Nephron progenitor cell (in vitro differentiated cells): ENCODE data around the gene IL5RA.

ENCODE experiments used
- DNase-seq: peaks from one replicate; pipeline ENCODE4 v3.0.0; 2021
- H3K27ac Mint-ChIP-seq: 2 replicates; pipeline ENCODE4 v1.8.0; 2021; ENCODE audit warnings: mild to moderate bottlenecking, moderate library complexity, mixed read lengths
- H3K27me3 Mint-ChIP-seq: 2 replicates; pipeline ENCODE4 v1.8.0; 2021; ENCODE audit warnings: mild to moderate bottlenecking, low read depth, mixed read lengths; ENCODE audit not compliant: poor library complexity
- H3K36me3 Mint-ChIP-seq: 2 replicates; pipeline ENCODE4 v1.8.0; 2021; ENCODE audit warnings: low read depth, mixed read lengths
- H3K4me1 Mint-ChIP-seq: 2 replicates; pipeline ENCODE4 v1.8.0; 2021; ENCODE audit warnings: mixed read lengths
- H3K4me3 Mint-ChIP-seq: 2 replicates; pipeline ENCODE4 v1.8.0; 2021; ENCODE audit warnings: mild to moderate bottlenecking, moderate library complexity, mixed read lengths
- H3K9me3 Mint-ChIP-seq: 2 replicates; pipeline ENCODE4 v1.8.0; 2021; ENCODE audit warnings: mild to moderate bottlenecking, moderate library complexity, mixed read lengths
- TF ChIP-seq, protein P1 (sequence below): fragments of 200-600 bp; sonication (generic); IDR thresholded peaks from 2 replicates; pipeline ENCODE4 v1.5.0; 2021; ENCODE audit warnings: antibody characterized with exemption

IL5RA gene

DNA sequence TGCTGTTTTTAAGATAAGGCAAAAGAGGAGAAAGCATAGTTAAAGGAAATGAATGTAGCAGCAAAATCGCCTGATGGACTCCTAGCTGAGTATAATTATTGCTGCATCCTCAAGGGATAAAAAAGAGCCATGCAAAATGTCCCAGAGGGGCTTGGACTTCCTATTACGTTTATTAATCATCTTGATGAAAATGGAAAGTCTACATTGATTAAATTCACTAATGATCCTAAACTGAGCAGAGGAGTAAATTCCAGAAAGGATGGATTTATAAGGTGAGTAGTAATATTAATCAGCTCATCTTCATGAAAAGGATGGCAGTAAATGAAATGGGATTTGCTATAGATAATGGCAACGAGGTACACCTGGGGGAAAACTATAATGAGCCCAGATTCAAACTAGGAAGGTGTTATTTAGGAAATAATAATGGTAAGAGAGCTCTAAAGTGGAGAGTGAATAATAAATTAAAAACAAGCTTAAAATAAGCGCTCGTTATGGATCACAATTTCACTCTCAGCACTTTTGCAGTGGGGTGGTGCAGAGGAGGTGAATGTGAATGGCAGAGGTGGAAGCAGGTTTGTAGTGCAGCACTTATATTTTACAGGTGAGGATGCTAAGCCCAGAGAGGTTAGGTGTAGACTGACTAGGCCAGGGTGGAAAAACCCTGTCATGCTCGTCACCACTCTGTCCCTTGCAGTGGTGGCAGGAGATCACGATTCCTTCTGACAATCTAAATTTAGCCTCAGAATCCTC lies 22.3 kb downstream of the IL5RA start:
- DNase-seq = no peak
- no peaks in the 10 kb centered on the region for H3K36me3 Mint-ChIP-seq

DNA sequence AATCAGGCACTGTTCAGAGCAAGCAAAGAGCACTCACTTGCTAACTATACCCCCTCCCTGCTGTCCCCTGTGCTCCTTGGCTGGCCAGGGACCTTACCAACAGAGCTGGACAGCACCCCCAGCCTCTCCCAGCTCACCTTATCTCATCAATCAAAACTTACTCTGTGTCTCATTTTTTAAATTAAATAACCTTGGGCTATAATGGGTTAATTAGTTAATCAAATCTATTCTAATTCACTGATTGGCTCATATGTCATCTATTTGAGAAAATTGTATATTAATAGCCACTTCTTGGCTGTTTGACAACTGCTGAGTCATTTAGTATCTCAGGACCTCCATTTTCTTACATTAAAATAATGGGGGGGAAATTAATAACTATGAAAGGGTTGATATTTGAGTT lies 22.9 kb downstream of the IL5RA start:
- Mint-ChIP-seq H3K36me3 (no peaks in the 10 kb centered on the region), H3K27me3 (peaks cover 3% of the 10 kb centered on the region), H3K27ac (no peak overlapping the region), H3K9me3 (no peaks in the 10 kb centered on the region), H3K4me1 (peaks cover 6% of the 10 kb centered on the region), H3K4me3 (no peak overlapping the region)
- no peak for DNase-seq
- TF ChIP-seq, protein P1, sequence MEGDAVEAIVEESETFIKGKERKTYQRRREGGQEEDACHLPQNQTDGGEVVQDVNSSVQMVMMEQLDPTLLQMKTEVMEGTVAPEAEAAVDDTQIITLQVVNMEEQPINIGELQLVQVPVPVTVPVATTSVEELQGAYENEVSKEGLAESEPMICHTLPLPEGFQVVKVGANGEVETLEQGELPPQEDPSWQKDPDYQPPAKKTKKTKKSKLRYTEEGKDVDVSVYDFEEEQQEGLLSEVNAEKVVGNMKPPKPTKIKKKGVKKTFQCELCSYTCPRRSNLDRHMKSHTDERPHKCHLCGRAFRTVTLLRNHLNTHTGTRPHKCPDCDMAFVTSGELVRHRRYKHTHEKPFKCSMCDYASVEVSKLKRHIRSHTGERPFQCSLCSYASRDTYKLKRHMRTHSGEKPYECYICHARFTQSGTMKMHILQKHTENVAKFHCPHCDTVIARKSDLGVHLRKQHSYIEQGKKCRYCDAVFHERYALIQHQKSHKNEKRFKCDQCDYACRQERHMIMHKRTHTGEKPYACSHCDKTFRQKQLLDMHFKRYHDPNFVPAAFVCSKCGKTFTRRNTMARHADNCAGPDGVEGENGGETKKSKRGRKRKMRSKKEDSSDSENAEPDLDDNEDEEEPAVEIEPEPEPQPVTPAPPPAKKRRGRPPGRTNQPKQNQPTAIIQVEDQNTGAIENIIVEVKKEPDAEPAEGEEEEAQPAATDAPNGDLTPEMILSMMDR = no peak

More for the DNA sequence above, 22.3 kb downstream of the IL5RA start:
- Mint-ChIP-seq H3K27ac (no peak overlapping the region), H3K4me1 (peaks cover 5% of the 10 kb centered on the region), H3K4me3 (no peak overlapping the region), H3K27me3 (peaks cover 3% of the 10 kb centered on the region), H3K9me3 (no peaks in the 10 kb centered on the region)
- TF ChIP-seq, protein P1 = no peak

DNA sequence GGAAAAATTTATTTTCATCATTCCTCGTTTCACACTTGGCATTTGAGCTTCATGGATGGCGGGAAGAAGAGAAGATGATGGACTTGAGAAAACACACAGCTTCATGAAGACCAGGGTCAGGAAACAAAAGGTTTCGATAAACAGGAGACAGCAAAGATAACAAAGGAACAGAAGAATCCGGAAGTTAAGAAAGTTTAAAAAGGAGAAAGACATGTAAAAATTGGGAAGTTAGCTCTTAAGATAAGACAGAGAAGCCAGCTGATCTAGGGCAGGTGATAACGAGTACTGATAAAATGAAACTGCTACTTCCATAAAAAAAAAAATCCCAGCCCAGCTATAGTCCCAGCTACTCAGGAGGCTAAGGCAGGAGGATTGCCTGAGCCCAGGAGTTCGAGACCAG lies 23.9 kb downstream of the IL5RA start:
- H3K4me1 Mint-ChIP-seq = peaks cover 6% of the 10 kb centered on the region

DNA sequence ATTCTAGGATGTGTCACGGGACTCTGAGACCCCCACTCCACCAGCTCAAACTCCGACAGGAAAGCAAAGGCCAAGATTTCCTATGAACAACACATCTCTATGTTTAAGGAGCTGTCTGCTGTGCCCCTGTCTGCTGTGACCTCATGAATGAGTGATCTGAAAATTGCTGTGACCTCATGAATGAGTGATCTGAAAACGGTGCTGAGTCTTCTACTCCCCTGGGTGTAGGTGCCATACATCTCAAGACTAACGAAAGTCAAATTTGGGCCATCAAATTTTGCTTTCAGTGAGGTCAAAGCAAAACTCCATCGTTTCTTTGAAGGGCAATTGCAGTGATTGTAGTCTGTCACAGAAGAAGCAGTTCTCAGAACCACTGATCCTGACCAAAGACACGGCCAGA lies 24.4 kb downstream of the IL5RA start:
- H3K4me1 Mint-ChIP-seq = peaks cover 6% of the 10 kb centered on the region
- no peaks in the 10 kb centered on the region for H3K27me3 Mint-ChIP-seq
- no peak overlapping the region for H3K27ac Mint-ChIP-seq

More for the DNA sequence above, 23.9 kb downstream of the IL5RA start:
- no peaks in the 10 kb centered on the region for H3K9me3 Mint-ChIP-seq
- TF ChIP-seq, protein P1 = no peak
- no peaks in the 10 kb centered on the region for H3K36me3 Mint-ChIP-seq
- H3K27ac Mint-ChIP-seq = no peak overlapping the region
- DNase-seq = no peak
- no peak overlapping the region for H3K4me3 Mint-ChIP-seq
- H3K27me3 Mint-ChIP-seq = peaks cover under 1% of the 10 kb centered on the region

DNA sequence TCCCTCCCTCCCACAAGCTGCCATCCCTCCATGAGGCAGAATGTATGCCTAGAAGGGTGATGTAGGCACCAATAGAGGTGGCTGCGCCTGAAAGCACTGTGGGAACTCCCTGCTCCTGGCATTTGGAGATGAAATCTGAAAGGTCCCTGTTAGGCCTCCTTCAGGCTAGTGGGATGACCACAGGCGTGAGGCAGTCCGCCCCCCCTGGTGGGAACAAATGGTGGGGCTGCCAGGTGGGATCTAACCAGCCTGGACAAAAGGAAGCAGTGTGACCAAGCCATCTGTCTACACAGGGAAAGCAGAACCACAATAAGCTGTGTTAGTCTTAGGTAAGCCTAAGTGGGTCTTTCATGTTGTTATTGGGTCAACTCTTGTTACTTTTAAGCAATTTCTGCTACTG lies 25.3 kb downstream of the IL5RA start:
- DNase-seq = no peak
- TF ChIP-seq, protein P1 = no peak
- H3K27me3 Mint-ChIP-seq = no peaks in the 10 kb centered on the region
- no peaks in the 10 kb centered on the region for H3K36me3 Mint-ChIP-seq
- peaks cover 6% of the 10 kb centered on the region for H3K4me1 Mint-ChIP-seq
- H3K4me3 Mint-ChIP-seq = no peak overlapping the region
- no peak overlapping the region for H3K27ac Mint-ChIP-seq
- no peaks in the 10 kb centered on the region for H3K9me3 Mint-ChIP-seq

More for the DNA sequence above, 24.4 kb downstream of the IL5RA start:
- DNase-seq = no peak
- TF ChIP-seq, protein P1 = no peak
- H3K36me3 Mint-ChIP-seq = no peaks in the 10 kb centered on the region
- no peak overlapping the region for H3K4me3 Mint-ChIP-seq
- no peaks in the 10 kb centered on the region for H3K9me3 Mint-ChIP-seq
